ENCODE results near the gene TANGO2.

Gene TANGO2

GRCh38 chr22:19983741-19984140, 37.2 kb upstream of the TANGO2 start:
- no peak for DNase-seq (ENCODE audit: low spot score)

- DNase-seq (ENCODE audit: low spot score) = peak; percentile 76
These were observed 36.6 kb upstream of the TANGO2 start for GRCh38 chr22:19984201-19984753.

GRCh38 chr22:19984851-19985811, 35.8 kb upstream of the TANGO2 start:
- DNase-seq (ENCODE audit: low spot score) = no peak

GRCh38 chr22:19986011-19986409, 34.9 kb upstream of the TANGO2 start:
- no peak for DNase-seq (ENCODE audit: low spot score)

GRCh38 chr22:19986410-19987341, 34.2 kb upstream of the TANGO2 start:
- peak; percentile 97 for DNase-seq (ENCODE audit: low spot score)

DNA sequence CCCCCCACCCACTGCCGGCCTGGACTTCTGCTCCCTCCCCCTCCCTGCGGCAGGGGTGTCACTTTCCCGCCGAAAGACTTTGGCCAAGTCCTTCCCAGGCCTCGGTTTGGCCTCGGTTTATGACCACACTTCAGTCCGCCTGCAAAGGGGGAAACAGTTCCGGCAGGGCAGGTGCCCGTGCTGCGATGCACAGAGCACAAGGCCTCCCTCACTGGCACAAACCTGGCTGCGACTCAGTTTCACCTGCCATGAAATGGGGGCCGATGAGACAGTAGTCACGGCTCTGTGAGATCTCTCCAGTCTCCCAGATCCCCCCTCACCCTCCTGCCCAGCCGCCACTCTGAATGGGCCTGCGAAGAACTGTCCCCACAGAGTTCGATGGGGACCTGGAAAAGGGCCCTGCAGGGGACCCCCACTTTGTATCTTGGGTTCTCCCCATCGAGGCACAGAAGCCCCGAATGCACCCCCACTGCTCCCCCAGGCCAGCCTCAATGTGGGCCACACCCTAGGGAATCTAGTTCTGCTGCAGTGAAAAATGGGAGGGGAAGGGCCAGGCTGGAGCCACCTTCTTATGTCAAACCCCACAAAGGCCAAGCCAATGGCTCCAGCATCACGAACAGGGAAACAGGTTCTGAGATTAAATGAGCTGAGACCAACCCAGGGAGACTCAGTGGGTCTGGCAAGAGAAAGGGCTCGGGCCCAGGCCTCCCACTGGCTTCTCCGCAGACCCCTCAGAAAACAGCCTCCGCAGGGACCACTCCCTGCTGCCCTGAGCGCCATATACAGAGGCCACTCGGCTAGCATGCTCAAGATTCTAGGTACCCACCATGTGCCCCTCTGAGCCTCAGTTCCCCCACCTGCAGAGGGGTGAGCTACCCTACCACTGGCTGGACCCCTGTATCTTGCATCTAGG, 33.3 kb upstream of the TANGO2 start:
- no peak for DNase-seq (ENCODE audit: low spot score)

GRCh38 chr22:19988331-19988808, 32.5 kb upstream of the TANGO2 start:
- DNase-seq (ENCODE audit: low spot score) = no peak

GRCh38 chr22:19988965-19989724, 31.8 kb upstream of the TANGO2 start:
- no peak for DNase-seq (ENCODE audit: low spot score)

- DNase-seq (ENCODE audit: low spot score) = no peak
These were observed 31.2 kb upstream of the TANGO2 start for GRCh38 chr22:19989725-19990067.

- DNase-seq (ENCODE audit: low spot score) = no peak
These were observed 30.7 kb upstream of the TANGO2 start for GRCh38 chr22:19990188-19990587.

- no peak for DNase-seq (ENCODE audit: low spot score)
These were observed 30.1 kb upstream of the TANGO2 start for GRCh38 chr22:19990609-19991394.

- no peak for DNase-seq (ENCODE audit: low spot score)
These were observed 29.6 kb upstream of the TANGO2 start for GRCh38 chr22:19991395-19991644.

GRCh38 chr22:19991645-19992451, 29.1 kb upstream of the TANGO2 start:
- DNase-seq (ENCODE audit: low spot score) = no peak

DNA sequence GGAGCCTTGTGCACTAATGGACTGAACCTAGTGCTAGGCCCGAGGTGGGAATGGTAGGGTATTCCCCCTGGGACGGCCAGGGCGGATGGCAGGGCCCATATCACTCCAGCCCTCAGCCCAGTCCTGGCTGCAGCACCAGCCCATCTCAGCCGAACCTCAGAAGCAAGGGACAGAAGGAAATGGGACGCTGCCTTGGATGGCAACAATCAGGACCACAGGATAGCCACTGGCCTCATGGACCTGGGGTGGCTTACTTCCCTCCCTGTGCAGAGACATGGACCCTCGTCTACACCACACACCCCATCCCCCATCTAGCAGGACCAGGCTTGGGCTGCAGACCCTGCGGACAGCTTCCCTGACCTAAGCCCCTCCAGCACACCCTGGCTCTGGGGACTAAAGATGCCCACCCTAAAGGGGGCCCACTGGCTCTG, 28.4 kb upstream of the TANGO2 start:
- no peak for DNase-seq (ENCODE audit: low spot score)

GRCh38 chr22:19992921-19993355, 28.0 kb upstream of the TANGO2 start:
- DNase-seq (ENCODE audit: low spot score) = no peak

DNA sequence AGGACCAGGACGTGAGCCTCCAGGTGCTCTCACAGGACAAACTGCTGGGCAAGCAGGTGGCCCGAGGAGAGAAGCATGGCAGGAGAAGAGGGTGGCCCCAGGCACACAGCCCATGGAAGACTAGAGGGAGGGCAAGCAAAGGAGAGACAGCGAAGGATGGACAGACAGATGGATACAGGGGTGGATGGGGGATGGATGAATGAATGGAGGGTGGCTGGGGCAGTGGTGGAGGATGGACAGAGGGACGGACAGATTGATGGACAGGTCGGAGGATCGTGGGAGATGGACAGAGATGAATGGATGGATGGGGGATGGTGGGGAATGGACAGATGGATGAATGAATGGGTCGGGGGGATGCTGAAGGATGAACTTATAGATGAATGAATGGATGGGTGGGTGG, 27.0 kb upstream of the TANGO2 start:
- DNase-seq (ENCODE audit: low spot score) = no peak

GRCh38 chr22:19994851-19995610, 25.9 kb upstream of the TANGO2 start:
- no peak for DNase-seq (ENCODE audit: low spot score)

GRCh38 chr22:19995611-19996339, 25.1 kb upstream of the TANGO2 start:
- DNase-seq (ENCODE audit: low spot score) = peak; percentile 78
